Measurements from ENCODE around the gene CKS1B. TPM values are rescaled to one million over a fixed set of nuclear protein-coding genes. Genes with fewer than 3 reads are reported as not detected.
"Not testable (repeated sequence)": the region's sequence is repeated elsewhere in the genome, so short reads cannot be mapped to it uniquely, and the experiment has no call there.

CKS1B gene
- total RNA-seq, 2 experiments from 2014 or later = 197 to 205 TPM

GRCh38 chr1:154992721-154993571 lies 18.5 kb downstream of the CKS1B start:
- ChIA-PET POLR2A (interaction anchor here (0.6 to 5.0 kb wide), 8 partner anchors 8 to 23 kb away, joined by 3 to 19 read pairs (median 4); partner anchors contain the start of genes CKS1B and FLAD1), CTCF (interaction anchor here (1.1 to 9.4 kb wide), 4 partner anchors 9 to 92 kb away, joined by 3 to 144 read pairs (median 4); partner anchors contain the start of genes FLAD1 and PBXIP1)
- intact Hi-C loops (cut with micrococcal nuclease) = no loop called here
- no peak overlapping the region for H3K27ac Mint-ChIP-seq
- peaks cover 21% of the 10 kb centered on the region for H3K4me1 Mint-ChIP-seq (ENCODE audit: low read depth)
- no peak overlapping the region for H3K4me3 Mint-ChIP-seq
- H3K27me3 Mint-ChIP-seq = no peaks in the 10 kb centered on the region
- H3K36me3 Mint-ChIP-seq = peaks cover 23% of the 10 kb centered on the region
- no peak for DNase-seq
- H3K9me3 Mint-ChIP-seq = no peaks in the 10 kb centered on the region

GRCh38 chr1:154993572-154994268 lies 19.2 kb downstream of the CKS1B start, which contains the start of gene LENEP:
TSS of gene LENEP (plus strand) at chr1:154993586. CDS start at chr1:154993608, 22 bp downstream.
- H3K36me3 Mint-ChIP-seq = peaks cover 17% of the 10 kb centered on the region
- peaks cover 19% of the 10 kb centered on the region for H3K4me1 Mint-ChIP-seq (ENCODE audit: low read depth)
- ChIA-PET CTCF (interaction anchor here (1.1 to 9.4 kb wide), 6 partner anchors 10 to 91 kb away, joined by 3 to 144 read pairs (median 6); partner anchors contain the start of genes FLAD1 and PBXIP1), POLR2A (interaction anchor here (0.6 to 5.0 kb wide), 8 partner anchors 9 to 644 kb away, joined by 3 to 19 read pairs (median 4); partner anchors contain the start of genes CKS1B, FLAD1 and PBXIP1)
- H3K27ac Mint-ChIP-seq = no peak within 1 kb of the TSS
- no peak for DNase-seq
- H3K4me3 Mint-ChIP-seq = no peak within 1 kb of the TSS
- intact Hi-C loops (cut with micrococcal nuclease) = no loop called here
- no peaks in the 10 kb centered on the region for H3K27me3 Mint-ChIP-seq
- no peaks in the 10 kb centered on the region for H3K9me3 Mint-ChIP-seq

- H3K4me1 Mint-ChIP-seq (ENCODE audit: low read depth) = peaks cover 19% of the 10 kb centered on the region
- peaks cover 12% of the 10 kb centered on the region for H3K36me3 Mint-ChIP-seq
- CTCF ChIA-PET = interaction anchor here (0.9 to 9.4 kb wide), 6 partner anchors 11 to 91 kb away, joined by 3 to 144 read pairs (median 6); partner anchors contain the start of genes FLAD1 and PBXIP1
- no peak for DNase-seq
- no peaks in the 10 kb centered on the region for H3K9me3 Mint-ChIP-seq
- H3K27me3 Mint-ChIP-seq = no peaks in the 10 kb centered on the region
- intact Hi-C loops (cut with micrococcal nuclease) = no loop called here
- POLR2A ChIA-PET = interaction anchor here (0.6 to 5.0 kb wide), 8 partner anchors 10 to 643 kb away, joined by 3 to 19 read pairs (median 4); partner anchors contain the start of genes CKS1B, FLAD1 and PBXIP1
- no peak overlapping the region for H3K27ac Mint-ChIP-seq
- no peak overlapping the region for H3K4me3 Mint-ChIP-seq
These were observed 19.7 kb downstream of the CKS1B start for GRCh38 chr1:154994269-154994587.

GRCh38 chr1:154994591-154994990 lies 20.1 kb downstream of the CKS1B start:
- Mint-ChIP-seq H3K27ac (no peak overlapping the region), H3K4me1 (ENCODE audit: low read depth) (peaks cover 20% of the 10 kb centered on the region), H3K36me3 (peaks cover 12% of the 10 kb centered on the region), H3K9me3 (no peaks in the 10 kb centered on the region), H3K4me3 (no peak overlapping the region), H3K27me3 (no peaks in the 10 kb centered on the region)
- intact Hi-C loops (cut with micrococcal nuclease) = no loop called here
- ChIA-PET CTCF (interaction anchor here (0.9 to 9.4 kb wide), 5 partner anchors 11 to 67 kb away, joined by 3 to 144 read pairs (median 7); partner anchors contain the start of genes FLAD1 and PBXIP1), POLR2A (interaction anchor here (0.6 to 5.0 kb wide), 7 partner anchors 10 to 643 kb away, joined by 3 to 19 read pairs (median 4); partner anchors contain the start of genes CKS1B, FLAD1 and PBXIP1)
- no peak for DNase-seq

- H3K4me3 Mint-ChIP-seq; H3K27ac Mint-ChIP-seq; H3K27me3 Mint-ChIP-seq; H3K9me3 Mint-ChIP-seq; intact Hi-C loops (cut with micrococcal nuclease); H3K36me3 Mint-ChIP-seq; DNase-seq: not testable (repeated sequence)
- CTCF ChIA-PET = interaction anchor here (0.7 to 9.4 kb wide), 9 partner anchors 8 to 326 kb away, joined by 3 to 144 read pairs (median 3); partner anchors contain the start of genes CKS1B, FLAD1, PBXIP1 and SHC1
- POLR2A ChIA-PET = interaction anchor here (1.8 to 5.0 kb wide), 2 partner anchors 10 to 21 kb away, joined by 6 to 19 read pairs; no protein-coding TSS in a partner anchor
- peaks cover 24% of the 10 kb centered on the region for H3K4me1 Mint-ChIP-seq (ENCODE audit: low read depth)
These were observed 21.0 kb downstream of the CKS1B start for GRCh38 chr1:154995301-154995983.

GRCh38 chr1:154996966-154997701 lies 22.7 kb downstream of the CKS1B start:
- intact Hi-C loops (cut with micrococcal nuclease) = no loop called here
- peak overlapping the region; percentile 14 for H3K27ac Mint-ChIP-seq
- POLR2A ChIA-PET = interaction anchor here (0.9 to 5.0 kb wide), 4 partner anchors 11 to 19 kb away, joined by 3 to 35 read pairs (median 12); partner anchors contain the start of gene FLAD1
- peaks cover 24% of the 10 kb centered on the region for H3K4me1 Mint-ChIP-seq (ENCODE audit: low read depth)
- CTCF ChIA-PET = interaction anchor here (1.1 to 9.4 kb wide), 11 partner anchors 10 to 90 kb away, joined by 3 to 144 read pairs (median 5); partner anchors contain the start of genes CKS1B, FLAD1, PBXIP1 and PYGO2
- H3K36me3 Mint-ChIP-seq = peaks cover 2% of the 10 kb centered on the region
- H3K4me3 Mint-ChIP-seq = no peak overlapping the region
- no peaks in the 10 kb centered on the region for H3K9me3 Mint-ChIP-seq
- H3K27me3 Mint-ChIP-seq = no peaks in the 10 kb centered on the region
- DNase-seq = no peak

GRCh38 chr1:154998201-154998780 lies 23.8 kb downstream of the CKS1B start:
- no peak for DNase-seq
- CTCF ChIA-PET = interaction anchor here (0.6 to 9.4 kb wide), 23 partner anchors 10 to 438 kb away, joined by 3 to 144 read pairs (median 9); partner anchors contain the start of genes CKS1B, FLAD1, PBXIP1 and PMVK
- Mint-ChIP-seq H3K27me3 (no peaks in the 10 kb centered on the region), H3K27ac (peak overlapping the region; percentile 66), H3K9me3 (no peaks in the 10 kb centered on the region), H3K36me3 (peaks cover 4% of the 10 kb centered on the region), H3K4me3 (peak overlapping the region; percentile 56), H3K4me1 (ENCODE audit: low read depth) (peaks cover 24% of the 10 kb centered on the region)
- POLR2A ChIA-PET = interaction anchor here (0.8 to 4.2 kb wide), 9 partner anchors 10 to 328 kb away, joined by 3 to 35 read pairs (median 11); partner anchors contain the start of genes CKS1B, FLAD1 and PBXIP1
- intact Hi-C loops (cut with micrococcal nuclease) = no loop called here

- Mint-ChIP-seq H3K9me3 (no peaks in the 10 kb centered on the region), H3K4me3 (peak overlapping the region; percentile 94), H3K27ac (peak overlapping the region; percentile 85), H3K27me3 (no peaks in the 10 kb centered on the region), H3K36me3 (peaks cover 8% of the 10 kb centered on the region), H3K4me1 (ENCODE audit: low read depth) (peaks cover 24% of the 10 kb centered on the region)
- CTCF ChIA-PET = interaction anchor here (0.6 to 9.4 kb wide), 23 partner anchors 10 to 439 kb away, joined by 3 to 144 read pairs (median 9); partner anchors contain the start of genes CKS1B, FLAD1, KRTCAP2 and PBXIP1
- POLR2A ChIA-PET = interaction anchor here (0.8 to 4.2 kb wide), 10 partner anchors 9 to 329 kb away, joined by 3 to 35 read pairs (median 11); partner anchors contain the start of genes CKS1B, FLAD1, PBXIP1 and PYGO2
- DNase-seq = peak; percentile 87
- intact Hi-C loops (cut with micrococcal nuclease) = no loop called here
These were observed 24.5 kb downstream of the CKS1B start for GRCh38 chr1:154998818-154999570.

GRCh38 chr1:154999571-155000410 lies 25.3 kb downstream of the CKS1B start:
- peak overlapping the region; percentile 94 for H3K4me3 Mint-ChIP-seq
- DNase-seq = peak; percentile 85
- H3K27ac Mint-ChIP-seq = peak overlapping the region; percentile 95
- CTCF ChIA-PET = interaction anchor here (0.5 to 9.4 kb wide), 24 partner anchors 9 to 440 kb away, joined by 3 to 144 read pairs (median 7); partner anchors contain the start of genes CKS1B, FLAD1, KRTCAP2 and PBXIP1
- H3K27me3 Mint-ChIP-seq = no peaks in the 10 kb centered on the region
- H3K36me3 Mint-ChIP-seq = peaks cover 8% of the 10 kb centered on the region
- POLR2A ChIA-PET = interaction anchor here (1.0 to 4.2 kb wide), 10 partner anchors 8 to 135 kb away, joined by 3 to 35 read pairs (median 11); partner anchors contain the start of genes CKS1B, FLAD1, PBXIP1 and PYGO2
- H3K4me1 Mint-ChIP-seq (ENCODE audit: low read depth) = peaks cover 32% of the 10 kb centered on the region
- intact Hi-C loops (cut with micrococcal nuclease) = loop anchor here (1.0 to 10.0 kb wide), 8 partner anchors 25 to 1345 kb away; partner anchors contain the start of genes ADAR, ASH1L, CKS1B and KRTCAP2
- H3K9me3 Mint-ChIP-seq = no peaks in the 10 kb centered on the region

Measured in activated CD4-positive, alpha-beta memory T cell treated with anti-CD3 and anti-CD28 coated beads for 36 hours (primary cell).